HG02970 (cell line): ENCODE results near the gene TBX19.
"Not testable (repeated sequence)": the region's sequence is repeated elsewhere in the genome, so short reads cannot be mapped to it uniquely, and the experiment has no call there.

Experiments used
- ATAC-seq: cut with Tn5 transposase; IDR thresholded peaks from one replicate; pipeline ENCODE4 v1.9.1; 2021; ENCODE audit warnings: mild to moderate bottlenecking, moderate library complexity, moderate number of reproducible peaks; ENCODE audit not compliant: unreplicated experiment, low FRiP score

Gene TBX19

GRCh38 chr1:168348146-168348709 is 67.6 kb downstream of the TBX19 start:
- no peak for ATAC-seq

GRCh38 chr1:168354335-168355269 is 73.9 kb downstream of the TBX19 start:
- ATAC-seq = not testable (repeated sequence)

DNA sequence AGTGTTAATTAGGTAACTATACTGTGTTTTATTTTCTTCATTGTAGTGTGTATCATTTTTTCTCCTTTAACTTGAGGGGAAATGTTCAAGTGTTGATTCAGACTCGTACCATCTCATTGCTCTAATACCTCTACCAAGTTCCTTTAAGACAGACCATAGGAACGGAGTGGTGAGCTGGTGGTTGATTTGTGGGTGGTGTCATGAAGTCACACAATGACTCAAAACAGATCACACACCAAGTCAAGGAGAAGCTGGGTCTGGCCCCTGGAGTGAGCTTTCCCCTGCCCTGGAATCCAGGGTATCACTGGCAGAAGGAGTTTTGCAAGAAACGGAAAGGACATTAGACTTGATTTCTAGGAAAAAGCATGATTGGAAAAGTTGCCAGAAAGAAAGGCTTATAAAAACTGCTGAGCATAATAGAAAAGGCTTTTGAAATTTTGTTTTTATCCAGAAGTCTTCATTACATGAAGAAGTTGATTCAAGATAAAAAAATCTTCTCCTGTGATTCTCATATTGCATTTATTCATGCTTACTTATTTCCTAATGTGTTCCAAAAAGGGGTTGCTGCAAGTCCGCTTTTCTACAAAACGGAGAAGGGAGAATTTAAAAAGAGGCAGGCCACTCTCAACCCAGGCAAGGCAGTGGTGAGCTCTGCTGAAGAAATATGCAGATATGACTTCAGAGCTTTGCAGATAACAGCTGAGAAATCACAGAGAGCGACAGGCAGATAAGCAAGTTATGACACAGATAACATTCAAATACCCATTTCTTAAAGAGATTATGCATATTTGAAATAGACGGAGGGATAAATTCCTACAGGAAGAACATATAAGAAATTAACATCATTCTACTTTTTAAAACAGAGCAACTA is 79.7 kb downstream of the TBX19 start:
- ATAC-seq = no peak

DNA sequence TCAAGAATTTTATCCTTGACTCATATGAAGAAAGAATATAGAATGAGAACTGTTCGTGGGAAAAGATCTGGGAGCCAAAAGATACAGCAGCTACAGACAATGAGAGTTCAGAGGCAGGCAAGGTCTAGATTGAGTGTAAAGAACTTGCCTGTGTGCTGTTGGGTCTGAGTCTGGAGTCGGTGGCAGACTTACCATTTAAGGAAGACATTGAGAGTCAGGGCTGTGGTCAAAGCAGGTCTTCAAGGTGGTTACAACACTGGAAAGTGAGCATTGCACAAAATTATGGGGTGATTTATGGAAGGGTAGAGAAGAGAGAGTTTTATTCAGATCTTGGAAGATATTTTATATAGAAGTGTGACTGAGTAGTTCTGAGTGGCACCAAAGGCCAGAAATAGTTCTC is 80.6 kb downstream of the TBX19 start:
- ATAC-seq = no peak

GRCh38 chr1:168362991-168363390 is 82.3 kb downstream of the TBX19 start:
- no peak for ATAC-seq
